Cerebellar nuclear complex (tissue), 1 donor: ENCODE measurements around the gene CCDC116.
"Not testable (repeated sequence)": the region's sequence is repeated elsewhere in the genome, so short reads cannot be mapped to it uniquely, and the experiment has no call there.

Experiments
- DNase-seq, 2 experiments: peaks; one replicate each; lab custom pipeline; 2025; lab: John Stamatoyannopoulos, UW

The CCDC116 gene

GRCh38 chr22:21632237-21632895 is at the start of gene CCDC116:
CCDC116 (plus strand) TSS chr22:21632760; CDS start chr22:21633182, 422 bp downstream.
- DNase-seq: no peak

GRCh38 chr22:21582801-21583740 is 49.5 kb upstream of the CCDC116 start:
- DNase-seq: no peak

- no peak for DNase-seq
These were observed 47.2 kb upstream of the CCDC116 start for GRCh38 chr22:21585389-21585788.

- DNase-seq: no peak
These were observed 44.6 kb upstream of the CCDC116 start for GRCh38 chr22:21587803-21588611.

GRCh38 chr22:21589396-21589795 is 43.2 kb upstream of the CCDC116 start:
- no peak for DNase-seq

GRCh38 chr22:21590809-21591641 is 41.5 kb upstream of the CCDC116 start:
- DNase-seq: no peak

- no peak for DNase-seq
These were observed 40.9 kb upstream of the CCDC116 start for GRCh38 chr22:21591695-21592094.

GRCh38 chr22:21592422-21592821 is 40.1 kb upstream of the CCDC116 start:
- no peak for DNase-seq

- DNase-seq: no peak
These were observed 38.9 kb upstream of the CCDC116 start for GRCh38 chr22:21593406-21594232.

GRCh38 chr22:21594865-21595452 is 37.6 kb upstream of the CCDC116 start:
- DNase-seq: no peak

GRCh38 chr22:21596356-21597135 is 36.0 kb upstream of the CCDC116 start:
- not testable (repeated sequence) for DNase-seq

- no peak for DNase-seq
These were observed 34.3 kb upstream of the CCDC116 start for GRCh38 chr22:21598302-21598701.

- no peak for DNase-seq
These were observed 33.3 kb upstream of the CCDC116 start for GRCh38 chr22:21599053-21599893.

GRCh38 chr22:21602579-21602978 is 30.0 kb upstream of the CCDC116 start:
- no peak for DNase-seq

- no peak for DNase-seq
These were observed 28.6 kb upstream of the CCDC116 start for GRCh38 chr22:21603973-21604372.

GRCh38 chr22:21605887-21606564 is 26.5 kb upstream of the CCDC116 start:
- DNase-seq: no peak

GRCh38 chr22:21606775-21607174 is 25.8 kb upstream of the CCDC116 start:
- DNase-seq: no peak
